NT2/D1 (cell line): ENCODE data around the gene KPNA5.

Experiments used
- SUZ12 ChIP-seq: IDR thresholded peaks from 2 replicates; pipeline ENCODE4 v1.6.1; 2011; ENCODE audit not compliant: insufficient read length, insufficient read depth; ENCODE audit errors: extremely low read depth
- YY1 ChIP-seq: IDR thresholded peaks from 2 replicates; pipeline ENCODE4 v1.6.1; 2011; ENCODE audit not compliant: insufficient read length, insufficient read depth

GRCh38 chr6:116663308-116663707, 17.7 kb upstream of the KPNA5 start:
- TF ChIP-seq SUZ12 (no peak), YY1 (no peak)
